Neural crest cell (in vitro differentiated cells): ENCODE measurements around the gene PRG2. TPM values are rescaled to one million over a fixed set of nuclear protein-coding genes. Genes with fewer than 3 reads are reported as not detected.

Experiments used
- DNase-seq: peaks from one replicate; pipeline ENCODE4 v3.0.0; 2021; ENCODE audit warnings: low read depth, mixed read lengths, low spot score
- H3K27ac Mint-ChIP-seq: one replicate; pipeline ENCODE4 v1.8.0; 2021; ENCODE audit warnings: mild to moderate bottlenecking, mixed read lengths; ENCODE audit not compliant: unreplicated experiment
- H3K27me3 Mint-ChIP-seq: 2 replicates; pipeline ENCODE4 v1.8.0; 2021; ENCODE audit warnings: low read depth, mild to moderate bottlenecking, mixed read lengths
- H3K36me3 Mint-ChIP-seq: 2 replicates; pipeline ENCODE4 v1.8.0; 2021; ENCODE audit warnings: low read depth, mild to moderate bottlenecking, mixed read lengths
- H3K4me1 Mint-ChIP-seq: 2 replicates; pipeline ENCODE4 v1.8.0; 2021; ENCODE audit warnings: mixed read lengths
- H3K4me3 Mint-ChIP-seq: one replicate; pipeline ENCODE4 v1.8.0; 2021; ENCODE audit warnings: mild to moderate bottlenecking, mixed read lengths
- H3K9me3 Mint-ChIP-seq: 2 replicates; pipeline ENCODE4 v1.8.0; 2021; ENCODE audit warnings: mixed read lengths
- CTCF ChIP-seq: fragments of 200-600 bp; sonication (generic); conservative IDR thresholded peaks from 2 replicates; pipeline ENCODE4 v1.5.0; 2021; ENCODE audit warnings: antibody characterized with exemption, mild to moderate bottlenecking
- total RNA-seq: library from RNA; stranded (reverse); gene quantifications from 2 replicates; pipeline ENCODE4 v1.2.1, GENCODE V29; 2021

Gene PRG2
- total RNA-seq, 1 donor from 2014 or later = not detected

- Mint-ChIP-seq H3K9me3 (no peaks in the 10 kb centered on the region), H3K4me1 (no peaks in the 10 kb centered on the region)
Observed at GRCh38 chr11:57418131-57418530, 27.7 kb upstream of the PRG2 start.

GRCh38 chr11:57417056-57417455, 26.6 kb upstream of the PRG2 start:
- no peak for DNase-seq
- H3K27ac Mint-ChIP-seq = peak overlapping the region; percentile 8
- no peak overlapping the region for H3K4me3 Mint-ChIP-seq
- TF ChIP-seq CTCF = no peak
- no peaks in the 10 kb centered on the region for H3K4me1 Mint-ChIP-seq
- peaks cover 28% of the 10 kb centered on the region for H3K36me3 Mint-ChIP-seq
- H3K27me3 Mint-ChIP-seq = no peaks in the 10 kb centered on the region
- no peaks in the 10 kb centered on the region for H3K9me3 Mint-ChIP-seq

More at GRCh38 chr11:57418131-57418530, 27.7 kb upstream of the PRG2 start:
- H3K27me3 Mint-ChIP-seq = no peaks in the 10 kb centered on the region
- H3K27ac Mint-ChIP-seq = no peak overlapping the region
- no peak for DNase-seq
- TF ChIP-seq CTCF = no peak
- peaks cover 28% of the 10 kb centered on the region for H3K36me3 Mint-ChIP-seq
- no peak overlapping the region for H3K4me3 Mint-ChIP-seq

GRCh38 chr11:57416436-57416835, 26.0 kb upstream of the PRG2 start:
- Mint-ChIP-seq H3K9me3 (no peaks in the 10 kb centered on the region), H3K36me3 (peaks cover 28% of the 10 kb centered on the region), H3K27ac (no peak overlapping the region), H3K27me3 (no peaks in the 10 kb centered on the region), H3K4me3 (no peak overlapping the region), H3K4me1 (no peaks in the 10 kb centered on the region)
- TF ChIP-seq CTCF = no peak
- DNase-seq = no peak

GRCh38 chr11:57414612-57415212, 24.3 kb upstream of the PRG2 start:
- DNase-seq = no peak
- no peak for TF ChIP-seq CTCF
- H3K4me1 Mint-ChIP-seq = no peaks in the 10 kb centered on the region
- no peaks in the 10 kb centered on the region for H3K27me3 Mint-ChIP-seq
- no peak overlapping the region for H3K27ac Mint-ChIP-seq
- peaks cover 33% of the 10 kb centered on the region for H3K36me3 Mint-ChIP-seq
- H3K9me3 Mint-ChIP-seq = no peaks in the 10 kb centered on the region
- H3K4me3 Mint-ChIP-seq = no peak overlapping the region

- no peak for TF ChIP-seq CTCF
- DNase-seq = no peak
- H3K27ac Mint-ChIP-seq = no peak overlapping the region
- H3K4me1 Mint-ChIP-seq = no peaks in the 10 kb centered on the region
- no peak overlapping the region for H3K4me3 Mint-ChIP-seq
- no peaks in the 10 kb centered on the region for H3K27me3 Mint-ChIP-seq
- H3K9me3 Mint-ChIP-seq = no peaks in the 10 kb centered on the region
- peaks cover 33% of the 10 kb centered on the region for H3K36me3 Mint-ChIP-seq
Observed at GRCh38 chr11:57413681-57414080, 23.2 kb upstream of the PRG2 start.
